Stromal cell of bone marrow (primary cell): ENCODE measurements around the gene PTPRF.

ENCODE experiments used
- DNase-seq: peaks from one replicate; pipeline ENCODE4 v3.0.0-alpha.2; 2012; ENCODE audit warnings: low read depth

The PTPRF gene

GRCh38 chr1:43608827-43609226 lies 78.1 kb downstream of the PTPRF start:
- no peak for DNase-seq

GRCh38 chr1:43610339-43610738 lies 79.7 kb downstream of the PTPRF start:
- DNase-seq: no peak

- DNase-seq: no peak
Measured at GRCh38 chr1:43611950-43612349, 81.3 kb downstream of the PTPRF start.

GRCh38 chr1:43612406-43612805 lies 81.7 kb downstream of the PTPRF start:
- no peak for DNase-seq

- no peak for DNase-seq
Measured at GRCh38 chr1:43613075-43613942, 82.6 kb downstream of the PTPRF start.

GRCh38 chr1:43614211-43614610 lies 83.5 kb downstream of the PTPRF start:
- DNase-seq: no peak

- no peak for DNase-seq
Measured at GRCh38 chr1:43614891-43615290, 84.2 kb downstream of the PTPRF start.

GRCh38 chr1:43616383-43616782 lies 85.7 kb downstream of the PTPRF start:
- no peak for DNase-seq

- DNase-seq: no peak
Measured at GRCh38 chr1:43617011-43617410, 86.3 kb downstream of the PTPRF start.

GRCh38 chr1:43617668-43618067 lies 87.0 kb downstream of the PTPRF start:
- no peak for DNase-seq

GRCh38 chr1:43618521-43619313 lies 88.0 kb downstream of the PTPRF start:
- no peak for DNase-seq

GRCh38 chr1:43619314-43619790 lies 88.7 kb downstream of the PTPRF start:
- DNase-seq: no peak

- no peak for DNase-seq
Measured at GRCh38 chr1:43619996-43620920, 89.6 kb downstream of the PTPRF start.

- no peak for DNase-seq
Measured at GRCh38 chr1:43620956-43621355, 90.3 kb downstream of the PTPRF start.

- no peak for DNase-seq
Measured at GRCh38 chr1:43621386-43621785, 90.7 kb downstream of the PTPRF start.

- no peak for DNase-seq
Measured at GRCh38 chr1:43621861-43622260, 91.2 kb downstream of the PTPRF start.

- DNase-seq: peak; percentile 33
Measured at GRCh38 chr1:43622471-43622870, 91.8 kb downstream of the PTPRF start.

- DNase-seq: no peak
Measured at GRCh38 chr1:43622901-43623780, 92.5 kb downstream of the PTPRF start.

- no peak for DNase-seq
Measured at GRCh38 chr1:43625063-43625780, 94.5 kb downstream of the PTPRF start.

GRCh38 chr1:43632135-43632670 lies 101.5 kb downstream of the PTPRF start:
- DNase-seq: no peak
